Left ventricle myocardium inferior (tissue), 1 donor: ENCODE measurements around the gene CBR1. TPM values are rescaled to one million over a fixed set of nuclear protein-coding genes. Genes with fewer than 3 reads are reported as not detected.

Source experiments
- DNase-seq: peaks from one replicate; pipeline ENCODE4 v3.0.0-alpha.2; 2020
- H3K27ac ChIP-seq: fragments of 200-600 bp; replicated peaks from 2 replicates; pipeline ENCODE4 v1.8.0; 2021
- H3K27me3 ChIP-seq: fragments of 200-600 bp; 2 replicates; pipeline ENCODE4 v1.8.0; 2021; ENCODE audit warnings: low read depth
- H3K36me3 ChIP-seq: fragments of 200-600 bp; 2 replicates; pipeline ENCODE4 v1.8.0; 2021
- H3K4me1 ChIP-seq: fragments of 200-600 bp; 2 replicates; pipeline ENCODE4 v1.8.0; 2021
- H3K4me3 ChIP-seq: fragments of 200-600 bp; 2 replicates; pipeline ENCODE4 v1.8.0; 2021; ENCODE audit warnings: mild to moderate bottlenecking, moderate library complexity
- H3K9me3 ChIP-seq: fragments of 200-600 bp; replicated peaks from 2 replicates; pipeline ENCODE4 v1.8.0; 2021
- CTCF ChIP-seq: fragments of 200-600 bp; IDR thresholded peaks from 2 replicates; pipeline ENCODE4 v1.8.0; 2021; ENCODE audit warnings: antibody characterized with exemption, mild to moderate bottlenecking, borderline replicate concordance
- intact Hi-C: fragments of 100-400 bp; cut with micrococcal nuclease; formaldehyde crosslinking; loops from one replicate; pipeline ENCODE4 v1.11.0; 2022
- total RNA-seq: library from RNA; stranded (reverse); fragmentation: NEBNext Ultra II Directional; extraction: Animal tissue kit (Norgen Biotek cat#: 25700); gene quantifications from one replicate; pipeline ENCODE4 v1.2.1, GENCODE V29; 2021
- donor health status: DM: no; HTN: yes; CAD: no; lungs with severe emphysema.

CBR1 gene
- total RNA-seq, 1 donor from 2014 or later = 28.1 TPM

- TF ChIP-seq CTCF = no peak
- Histone ChIP-seq H3K9me3 (no peaks in the 10 kb centered on the region), H3K4me1 (peaks cover 6% of the 10 kb centered on the region), H3K4me3 (no peak overlapping the region), H3K36me3 (no peaks in the 10 kb centered on the region), H3K27ac (no peak overlapping the region), H3K27me3 (peaks cover 88% of the 10 kb centered on the region)
- intact Hi-C loops = no loop called here
- DNase-seq = no peak
These were observed 31.3 kb downstream of the CBR1 start for GRCh38 chr21:36100971-36101641.

GRCh38 chr21:36103434-36103833 is 33.6 kb downstream of the CBR1 start:
- no peaks in the 10 kb centered on the region for H3K9me3 ChIP-seq
- H3K4me3 ChIP-seq = no peak overlapping the region
- H3K36me3 ChIP-seq = no peaks in the 10 kb centered on the region
- H3K27me3 ChIP-seq = peaks cover 77% of the 10 kb centered on the region
- TF ChIP-seq CTCF = no peak
- H3K4me1 ChIP-seq = peaks cover 6% of the 10 kb centered on the region
- no peak for DNase-seq
- intact Hi-C loops = no loop called here
- no peak overlapping the region for H3K27ac ChIP-seq

GRCh38 chr21:36104317-36105300 is 34.8 kb downstream of the CBR1 start:
- peak overlapping the region; percentile 38 for H3K4me3 ChIP-seq
- intact Hi-C loops = no loop called here

GRCh38 chr21:36105327-36105842 is 35.6 kb downstream of the CBR1 start:
- H3K4me1 ChIP-seq = peaks cover 6% of the 10 kb centered on the region
- no peaks in the 10 kb centered on the region for H3K36me3 ChIP-seq
- peaks cover 59% of the 10 kb centered on the region for H3K27me3 ChIP-seq
- no peak for DNase-seq
- intact Hi-C loops = no loop called here
- H3K4me3 ChIP-seq = peak overlapping the region; percentile 38
- H3K27ac ChIP-seq = no peak overlapping the region
- H3K9me3 ChIP-seq = no peaks in the 10 kb centered on the region
- TF ChIP-seq CTCF = no peak

More at GRCh38 chr21:36104317-36105300, 34.8 kb downstream of the CBR1 start:
- TF ChIP-seq CTCF = peak; percentile 74
- Histone ChIP-seq H3K36me3 (no peaks in the 10 kb centered on the region), H3K4me1 (peaks cover 6% of the 10 kb centered on the region), H3K27me3 (peaks cover 67% of the 10 kb centered on the region), H3K9me3 (no peaks in the 10 kb centered on the region), H3K27ac (no peak overlapping the region)
- DNase-seq = peak; percentile 46

GRCh38 chr21:36109868-36110267 is 40.0 kb downstream of the CBR1 start:
- H3K27me3 ChIP-seq = peaks cover 15% of the 10 kb centered on the region

More at GRCh38 chr21:36109868-36110267, 40.0 kb downstream of the CBR1 start:
- no peak for TF ChIP-seq CTCF
- DNase-seq = no peak
- Histone ChIP-seq H3K27ac (no peak overlapping the region), H3K9me3 (no peaks in the 10 kb centered on the region), H3K4me3 (no peak overlapping the region), H3K4me1 (peaks cover 9% of the 10 kb centered on the region), H3K36me3 (no peaks in the 10 kb centered on the region)
- intact Hi-C loops = no loop called here
